HepG2 (cell line): ENCODE data around the gene PARG. TPM values are rescaled to one million over a fixed set of nuclear protein-coding genes. Genes with fewer than 3 reads are reported as not detected.

ENCODE experiments used
- ATAC-seq: fragments of 200-7000 bp; cut with Tn5 transposase; 3 replicates; pipeline ENCODE4 v1.9.1; 2020; ENCODE audit warnings: mild to moderate bottlenecking, moderate library complexity
- BruUV-seq: library from RNA; stranded (reverse); fragments of 400-500 nt; replicated peaks from 2 replicates; lab custom pipeline; 2021; lab: Mats Ljungman, UMichigan
- CTCF ChIA-PET: fragments of 300-600 bp; formaldehyde crosslinking; extraction: SDS; loops from one replicate; lab custom pipeline; 2021; ENCODE audit warnings: low total read pairs, inconsistent platforms, low intra/inter-chr PET ratio; lab: Yijun Ruan, JAX
- POLR2A ChIA-PET: fragments of 350-600 bp; sonication (Branson Sonifier 250); formaldehyde crosslinking; loops from one replicate; lab custom pipeline; 2020; ENCODE audit warnings: antibody characterized with exemption, inconsistent platforms; lab: Yijun Ruan, JAX
- DNase-seq: peaks from one replicate; pipeline ENCODE4 v3.0.0-alpha.2; 2015; ENCODE audit warnings: low spot score
- FAIRE-seq: peaks from 3 replicates; lab custom pipeline; 2011; peaks lifted over from hg19 to GRCh38; lab: Jason Lieb, UNC
- H2AFZ ChIP-seq: one replicate; pipeline ENCODE4 v1.6.1; 2011; ENCODE audit warnings: low read length, inconsistent platforms
- H3K27ac ChIP-seq: fragments of 300-600 bp; 3 replicates; pipeline ENCODE4 v1.8.0; 2011; ENCODE audit warnings: mixed run types, mild to moderate bottlenecking, mixed read lengths, low read length, inconsistent platforms; ENCODE audit not compliant: insufficient read depth; ENCODE audit errors: extremely low read length
- H3K27me3 ChIP-seq, 2 experiments: fragments of 200-600 bp in 1 of 2; 2 replicates in 1 of 2; 3 replicates in 1 of 2; pipeline versions ENCODE4 v1.6.0 to v1.8.0; 2011; ENCODE audit warnings: low read length in 2 of 2, mild to moderate bottlenecking in 2 of 2, moderate library complexity in 2 of 2, inconsistent platforms in 1 of 2; ENCODE audit not compliant: insufficient read depth in 2 of 2, control insufficient read depth in 1 of 2
- H3K36me3 ChIP-seq, 2 experiments: fragments of 200-600 bp in 1 of 2; replicated peaks in 1 of 2; 2 replicates in 1 of 2; 3 replicates in 1 of 2; pipeline versions ENCODE4 v1.5.1 to v1.8.0; 2011; ENCODE audit warnings: low read length in 2 of 2, inconsistent platforms in 1 of 2; ENCODE audit not compliant: insufficient read depth in 2 of 2, control insufficient read depth in 1 of 2
- H3K4me1 ChIP-seq: 2 replicates; pipeline ENCODE4 v1.5.1; 2012; ENCODE audit warnings: low read length, inconsistent platforms; ENCODE audit not compliant: insufficient read depth
- H3K4me2 ChIP-seq: 2 replicates; pipeline ENCODE4 v1.6.0; 2011; ENCODE audit warnings: low read depth, low read length, inconsistent platforms
- H3K4me3 ChIP-seq, 3 experiments: fragments of 200-600 bp in 1 of 3; sonication (generic), shearing (Covaris generic) in 1 of 3; replicated peaks in 1 of 3; 2 replicates each; pipeline ENCODE4 v1.5.1; 2011 to 2016; ENCODE audit warnings: low read length in 3 of 3, inconsistent platforms in 2 of 3, low read depth in 2 of 3, mild to moderate bottlenecking in 2 of 3, control low read depth in 1 of 3, mixed read lengths in 1 of 3; ENCODE audit not compliant: insufficient read depth in 1 of 3
- H3K79me2 ChIP-seq: one replicate; pipeline ENCODE4 v1.6.1; 2011; ENCODE audit warnings: low read length, inconsistent platforms; ENCODE audit not compliant: insufficient read depth
- H3K9ac ChIP-seq: 2 replicates; pipeline ENCODE4 v1.6.0; 2011; ENCODE audit warnings: mild to moderate bottlenecking, low read depth, low read length, inconsistent platforms; ENCODE audit not compliant: insufficient read depth
- H3K9me3 ChIP-seq: 2 replicates; pipeline ENCODE4 v1.5.1; 2012; ENCODE audit warnings: mild to moderate bottlenecking, low read length
- H4K20me1 ChIP-seq: 2 replicates; pipeline ENCODE4 v1.6.0; 2011; ENCODE audit warnings: inconsistent platforms, mild to moderate bottlenecking, low read length, moderate library complexity; ENCODE audit not compliant: insufficient read depth
- ATF6 ChIP-seq: sonication (generic); formaldehyde crosslinking; conservative IDR thresholded peaks from 2 replicates; pipeline ENCODE4 v1.4.0; 2020; ENCODE audit warnings: missing genetic modification reagents
- ATRX ChIP-seq: sonication (generic); formaldehyde crosslinking; IDR thresholded peaks from 2 replicates; pipeline ENCODE4 v1.4.0; 2020; ENCODE audit warnings: missing genetic modification reagents, borderline replicate concordance
- CC2D1A ChIP-seq: sonication (generic); formaldehyde crosslinking; IDR thresholded peaks from 2 replicates; pipeline ENCODE4 v1.8.1; 2023; ENCODE audit warnings: mild to moderate bottlenecking, missing genetic modification reagents
- KDM5A ChIP-seq: fragments of 200-600 bp; sonication (generic); IDR thresholded peaks from 2 replicates; pipeline ENCODE4 v1.7.0; 2018; ENCODE audit warnings: antibody characterized with exemption, mild to moderate bottlenecking, low read length, borderline replicate concordance
- SKIL ChIP-seq: sonication (generic); formaldehyde crosslinking; IDR thresholded peaks from 2 replicates; pipeline ENCODE4 v1.8.0; 2022; ENCODE audit warnings: missing genetic modification reagents, mild to moderate bottlenecking, moderate library complexity, borderline replicate concordance
- SNAI1 ChIP-seq: sonication (generic); formaldehyde crosslinking; IDR thresholded peaks from 2 replicates; pipeline ENCODE4 v1.5.0; 2020; ENCODE audit warnings: mild to moderate bottlenecking, missing genetic modification reagents, borderline replicate concordance
- SOX13 ChIP-seq, 3 experiments: fragments of 450-650 bp in 1 of 3; sonication (generic) in 1 of 3; formaldehyde crosslinking in 1 of 3; IDR thresholded peaks in 2 of 3; conservative IDR thresholded peaks in 1 of 3; 2 replicates each; pipeline versions ENCODE4 v1.5.0 to v1.6.1; 2016 to 2020; ENCODE audit warnings: antibody characterized with exemption in 1 of 3, mild to moderate bottlenecking in 1 of 3, missing compliant biosample characterization in 1 of 3, missing genetic modification reagents in 1 of 3, moderate library complexity in 1 of 3
- ZBTB38 ChIP-seq: sonication (generic); formaldehyde crosslinking; IDR thresholded peaks from 2 replicates; pipeline ENCODE4 v1.5.1; 2020; ENCODE audit warnings: mild to moderate bottlenecking, missing genetic modification reagents
- ZNF234 ChIP-seq: sonication (generic); formaldehyde crosslinking; conservative IDR thresholded peaks from 2 replicates; pipeline ENCODE4 v1.5.1; 2020; ENCODE audit warnings: mild to moderate bottlenecking, missing genetic modification reagents
- ZNF260 ChIP-seq: sonication (generic); formaldehyde crosslinking; IDR thresholded peaks from 2 replicates; pipeline ENCODE4 v1.4.0; 2020; ENCODE audit warnings: missing genetic modification reagents, low read depth, mild to moderate bottlenecking, borderline replicate concordance
- ZNF713 ChIP-seq: sonication (generic); formaldehyde crosslinking; IDR thresholded peaks from 2 replicates; pipeline ENCODE4 v1.4.0; 2020; ENCODE audit warnings: mild to moderate bottlenecking, missing genetic modification reagents
- ZNF878 ChIP-seq: sonication (generic); formaldehyde crosslinking; IDR thresholded peaks from 2 replicates; pipeline ENCODE4 v1.8.1; 2023; ENCODE audit warnings: mild to moderate bottlenecking, missing genetic modification reagents, moderate library complexity
- ZSCAN29 ChIP-seq: sonication (generic); formaldehyde crosslinking; conservative IDR thresholded peaks from 2 replicates; pipeline ENCODE4 v1.4.0; 2020; ENCODE audit warnings: mild to moderate bottlenecking, missing genetic modification reagents
- WGBS: methylation state at CpG from one replicate; pipeline ENCODE4 v1.1.6; 2017; ENCODE audit warnings: low lambda C conversion rate; 5-methylcytosine and 5-hydroxymethylcytosine counted together
- in situ Hi-C: cut with HindIII; loops from 2 replicates; pipeline ENCODE4 v1.10.0; 2017; ENCODE audit warnings: low pct_unique_long_range_greater_than_20kb; ENCODE audit not compliant: extremely low pct_ligation_motif_present
- intact Hi-C: fragments of 100-400 bp; cut with micrococcal nuclease; formaldehyde crosslinking; loops from one replicate; pipeline ENCODE4 v1.10.0; 2022; ENCODE audit not compliant: unreplicated experiment
- polyA plus RNA-seq, 8 experiments: library from polyadenylated mRNA; depleted of rRNA in 3 of 8; stranded (reverse) in 7 of 8; unstranded in 1 of 8; fragments of >200 nt; fragmentation: Illumina TruSeq in 4 of 8; extraction: Trizol in 4 of 8; gene quantifications; 2 replicates each; pipeline versions ENCODE4 v1.2.1 to v1.2.3, GENCODE V29; 2011 to 2016; ENCODE audit warnings: low read depth in 4 of 8, missing spikeins in 1 of 8, mixed read lengths in 1 of 8; ENCODE audit not compliant: insufficient read depth in 1 of 8
- total RNA-seq, 5 experiments: library from RNA; depleted of rRNA; stranded (reverse); fragments of >200 nt; fragmentation: Illumina TruSeq; extraction: Trizol; gene quantifications; 2 replicates each; pipeline ENCODE4 v1.2.3, GENCODE V29; 2016; ENCODE audit warnings: low read depth in 1 of 5
- TF ChIP-seq, protein P1 (sequence below): sonication (generic); formaldehyde crosslinking; IDR thresholded peaks from 2 replicates; pipeline ENCODE4 v1.5.1; 2020; ENCODE audit warnings: missing genetic modification reagents, mild to moderate bottlenecking, borderline replicate concordance

Gene PARG
- total and polyA plus RNA-seq, 2 of the 13 experiments (the other 11 are each of a cell fraction or from before 2014, with no cell fraction given): 11.4 to 37.2 TPM

GRCh38 chr10:49798275-49798674, 143.6 kb downstream of the PARG start:
- BruUV-seq: no TSS peak
- no peaks in the 10 kb centered on the region for H3K79me2 ChIP-seq
- in situ Hi-C loops: no loop called here
- no peaks in the 10 kb centered on the region for H3K4me1 ChIP-seq
- H3K36me3 ChIP-seq: no peaks in the 10 kb centered on the region
- ATAC-seq (no peak), FAIRE-seq (no peak)
- no peak overlapping the region for H3K4me3 ChIP-seq
- WGBS: 69% methylated on average over 4 of the region's 4 CpGs
- no peak overlapping the region for H3K9ac ChIP-seq
- CTCF ChIA-PET: no interaction called here
- TF ChIP-seq SNAI1 (CRISPR knock-in tag) (no peak), ZNF713 (CRISPR knock-in tag) (no peak), ATF6 (CRISPR knock-in tag) (no peak), ZSCAN29 (CRISPR knock-in tag) (no peak), ZNF878 (CRISPR knock-in tag) (no peak), CC2D1A (CRISPR knock-in tag) (no peak), ATRX (CRISPR knock-in tag) (no peak), KDM5A (no peak), SKIL (no peak), ZNF234 (CRISPR knock-in tag) (no peak), SOX13 (IDR thresholded peaks at IDR 0.05) (no peak), SOX13 (CRISPR knock-in tag; conservative IDR thresholded peaks at IDR 0.05 in 1 of 2, IDR thresholded peaks at IDR 0.05 in 1 of 2) (no peak), ZBTB38 (CRISPR knock-in tag) (no peak), ZNF260 (no peak)
- TF ChIP-seq, protein P1, sequence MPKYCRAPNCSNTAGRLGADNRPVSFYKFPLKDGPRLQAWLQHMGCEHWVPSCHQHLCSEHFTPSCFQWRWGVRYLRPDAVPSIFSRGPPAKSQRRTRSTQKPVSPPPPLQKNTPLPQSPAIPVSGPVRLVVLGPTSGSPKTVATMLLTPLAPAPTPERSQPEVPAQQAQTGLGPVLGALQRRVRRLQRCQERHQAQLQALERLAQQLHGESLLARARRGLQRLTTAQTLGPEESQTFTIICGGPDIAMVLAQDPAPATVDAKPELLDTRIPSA: no peak
- TF ChIP-seq, all 625 proteins: peak for 0
- no peak for DNase-seq
- Histone ChIP-seq H4K20me1 (no peaks in the 10 kb centered on the region), H3K9me3 (no peaks in the 10 kb centered on the region), H3K4me2 (no peak overlapping the region), H2AFZ (no peak overlapping the region), H3K27me3 (peaks cover 0 to 6% of the 10 kb centered on the region in 2 experiments; a peak in 2 of 5 replicates), H3K27ac (no peak overlapping the region)
- intact Hi-C loops: no loop called here
- POLR2A ChIA-PET: no interaction called here
